NCI-H2107 (cell line): ENCODE data around the gene NFE2L2.
"Not testable (repeated sequence)": the region's sequence is repeated elsewhere in the genome, so short reads cannot be mapped to it uniquely, and the experiment has no call there.

Experiments used
- DNase-seq: peaks from one replicate; lab custom pipeline; 2025; lab: John Stamatoyannopoulos, UW

The NFE2L2 gene

GRCh38 chr2:177237932-177238331 lies 26.6 kb downstream of the NFE2L2 start:
- no peak for DNase-seq

- DNase-seq: no peak
Measured at GRCh38 chr2:177235855-177236437, 28.6 kb downstream of the NFE2L2 start.

GRCh38 chr2:177234267-177234666 lies 30.3 kb downstream of the NFE2L2 start:
- DNase-seq: no peak

- no peak for DNase-seq
Measured at GRCh38 chr2:177232098-177232704, 32.3 kb downstream of the NFE2L2 start.

GRCh38 chr2:177231270-177231669 lies 33.3 kb downstream of the NFE2L2 start:
- DNase-seq: no peak

GRCh38 chr2:177229442-177230242 lies 34.9 kb downstream of the NFE2L2 start:
- no peak for DNase-seq

- DNase-seq: no peak
Measured at GRCh38 chr2:177225965-177226360, 38.6 kb downstream of the NFE2L2 start.

GRCh38 chr2:177223436-177223835 lies 41.1 kb downstream of the NFE2L2 start:
- DNase-seq: not testable (repeated sequence)

- DNase-seq: no peak
Measured at GRCh38 chr2:177221970-177222369, 42.6 kb downstream of the NFE2L2 start.

DNA sequence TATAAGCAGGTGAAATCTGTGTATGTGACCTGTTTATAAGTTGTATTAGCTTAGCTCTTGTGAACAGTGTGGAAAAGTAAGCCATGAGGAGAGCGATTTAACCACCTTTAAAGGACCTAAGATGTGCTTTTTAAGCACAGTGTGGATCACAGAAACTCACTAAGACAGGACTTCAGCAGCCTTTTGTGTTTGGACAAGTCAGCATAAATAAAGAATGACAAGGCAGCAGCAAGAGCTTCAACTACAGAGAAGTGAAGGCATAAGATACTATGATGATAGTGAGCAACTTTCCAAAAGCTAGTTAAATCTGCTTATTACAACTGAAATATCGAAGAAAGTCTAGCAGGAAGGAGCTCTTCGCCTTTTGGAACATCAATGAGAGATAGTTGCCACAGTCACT lies 43.0 kb downstream of the NFE2L2 start:
- no peak for DNase-seq

GRCh38 chr2:177219787-177220186 lies 44.7 kb downstream of the NFE2L2 start:
- DNase-seq: not testable (repeated sequence)

- DNase-seq: no peak
Measured at GRCh38 chr2:177217247-177217843, 47.2 kb downstream of the NFE2L2 start.

GRCh38 chr2:177212891-177213856 lies 51.4 kb downstream of the NFE2L2 start:
- DNase-seq: peak; percentile 46

GRCh38 chr2:177212106-177212890 lies 52.2 kb downstream of the NFE2L2 start, which contains the start of gene HNRNPA3:
Gene HNRNPA3, plus strand, starts transcription at chr2:177212794. Its CDS starts 6 bp downstream, at chr2:177212800.
- DNase-seq: peak; percentile 99

DNA sequence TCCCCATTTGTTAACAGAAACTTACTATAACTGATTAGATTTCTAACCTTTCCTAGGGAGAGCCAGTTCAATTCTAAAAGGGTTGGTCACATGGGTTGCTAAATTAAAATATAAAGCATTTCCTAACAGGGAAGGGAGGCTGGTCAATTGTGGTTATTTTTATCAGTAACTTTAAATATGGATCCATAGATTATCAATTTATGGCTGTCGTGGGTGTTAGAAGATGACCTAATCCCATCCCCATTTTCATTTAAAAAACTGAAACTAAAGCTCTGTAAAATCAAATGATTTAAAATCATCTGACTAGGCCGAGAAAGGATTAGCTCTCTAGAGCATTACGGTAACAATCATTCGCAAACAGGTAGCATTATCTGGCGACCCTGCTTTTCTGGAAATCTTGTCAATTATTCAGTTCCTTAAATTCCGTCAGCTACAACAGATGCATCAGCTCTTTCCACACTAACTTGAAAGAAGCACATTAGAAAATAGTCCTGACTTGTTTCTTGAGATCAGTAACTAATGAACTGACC lies 52.9 kb downstream of the NFE2L2 start:
- no peak for DNase-seq

- DNase-seq: no peak
Measured at GRCh38 chr2:177211169-177211568, 53.4 kb downstream of the NFE2L2 start.

GRCh38 chr2:177207101-177207500 lies 57.4 kb downstream of the NFE2L2 start:
- DNase-seq: no peak

- no peak for DNase-seq
Measured at GRCh38 chr2:177204417-177204816, 60.1 kb downstream of the NFE2L2 start.

DNA sequence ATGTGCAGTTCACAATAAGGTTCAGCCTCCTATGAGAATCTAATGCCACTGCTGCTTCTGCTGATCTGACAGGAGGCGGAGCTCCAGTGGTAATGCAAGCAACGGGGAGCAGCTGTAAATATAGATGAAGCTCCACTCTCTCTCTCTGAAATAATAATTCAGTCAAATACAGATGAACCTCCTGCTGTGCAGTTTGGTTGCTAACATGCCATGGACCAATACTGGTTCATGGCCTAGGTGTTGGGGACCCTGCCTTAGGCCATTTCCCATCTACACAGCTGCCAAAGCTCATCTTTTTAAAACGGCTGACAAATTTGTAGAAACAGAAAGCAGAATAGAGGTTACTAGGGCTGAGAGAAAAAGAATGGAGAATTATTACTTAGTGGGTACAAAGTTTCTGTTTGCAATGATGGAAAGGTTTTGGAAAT lies 62.6 kb downstream of the NFE2L2 start:
- no peak for DNase-seq

DNA sequence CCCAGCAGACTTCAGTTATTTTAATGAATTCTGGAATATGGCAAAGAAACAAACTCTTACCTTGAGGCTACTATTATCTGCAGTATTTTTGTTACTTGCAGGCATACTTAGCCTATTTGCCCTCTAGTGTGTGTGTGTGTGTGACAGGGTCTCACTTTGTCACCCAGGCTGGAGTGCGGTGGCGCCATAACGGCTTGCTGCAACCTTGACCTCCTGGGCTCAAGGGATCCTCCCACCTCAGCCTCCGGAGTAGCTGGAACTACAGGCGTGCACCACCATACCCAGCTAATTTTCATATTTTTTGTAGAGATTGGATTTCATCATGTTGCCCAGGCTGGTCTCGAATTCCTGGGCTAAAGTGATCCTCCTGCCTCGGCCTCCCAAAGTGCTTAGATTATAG lies 64.1 kb downstream of the NFE2L2 start:
- not testable (repeated sequence) for DNase-seq
